Stimulated activated CD8-positive, alpha-beta memory T cell treated with anti-CD3 and anti-CD28 coated beads, Interleukin-7, amount 100 ng/mL, for 4 hours (primary cell): Measurements from ENCODE around the gene TCEAL3.
"Not testable (repeated sequence)": the region's sequence is repeated elsewhere in the genome, so short reads cannot be mapped to it uniquely, and the experiment has no call there.

Source experiments
- DNase-seq, 2 donors: peaks; one replicate each; pipeline ENCODE4 v3.0.0-alpha.2; 2020; ENCODE audit warnings: low read depth in 2 of 2

Gene TCEAL3

GRCh38 chrX:103607364-103608305 is at the start of gene TCEAL3:
TCEAL3 (plus strand) TSS chrX:103607963; CDS start chrX:103609065, 1,102 bp downstream.
- peak in 1 of 2 donors; percentile 34 for DNase-seq

GRCh38 chrX:103560256-103560655 is 47.5 kb upstream of the TCEAL3 start:
- no peak for DNase-seq

GRCh38 chrX:103562801-103563200 is 45.0 kb upstream of the TCEAL3 start:
- DNase-seq: no peak

DNA sequence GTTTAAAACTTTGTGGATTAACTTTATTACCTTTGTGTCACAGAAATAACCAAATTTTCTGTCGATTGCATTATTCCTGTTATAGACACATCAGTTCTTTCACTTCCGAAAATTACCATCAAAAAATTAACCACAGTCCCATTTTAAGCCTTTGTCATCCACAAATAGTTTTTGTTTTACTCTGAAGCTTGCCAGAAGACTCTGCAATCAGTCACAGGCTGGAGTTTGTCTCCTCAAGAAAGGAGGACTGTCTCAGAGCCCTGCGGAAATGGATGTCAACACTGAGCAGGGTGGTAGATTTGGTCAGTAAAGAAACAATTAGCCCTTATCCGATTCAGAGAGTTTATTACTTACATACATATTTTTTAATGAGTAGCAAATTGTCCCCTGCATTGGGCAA is 42.6 kb upstream of the TCEAL3 start:
- no peak for DNase-seq

GRCh38 chrX:103565752-103566151 is 42.0 kb upstream of the TCEAL3 start:
- no peak for DNase-seq

- no peak for DNase-seq
Measured at GRCh38 chrX:103571121-103571520, 36.6 kb upstream of the TCEAL3 start.

DNA sequence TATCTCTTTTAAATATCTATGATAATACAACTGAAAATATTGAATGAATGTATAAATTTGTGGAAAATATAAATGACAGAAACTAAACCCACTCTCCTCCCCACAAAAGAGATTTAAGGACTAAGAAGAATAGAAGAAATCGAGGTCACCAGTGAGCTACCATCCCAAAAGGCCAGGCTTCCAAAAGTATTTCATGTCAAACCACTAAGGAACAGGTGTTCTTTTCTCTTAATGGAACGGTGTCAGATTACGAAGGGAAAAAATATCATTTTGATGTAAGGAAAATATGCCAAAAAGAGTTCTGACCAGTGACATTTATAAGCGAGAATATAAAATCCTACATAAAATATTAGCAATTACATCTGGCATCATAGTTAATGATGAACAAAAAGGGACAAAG is 36.0 kb upstream of the TCEAL3 start:
- DNase-seq: no peak

- no peak for DNase-seq
Measured at GRCh38 chrX:103573202-103573601, 34.6 kb upstream of the TCEAL3 start.

GRCh38 chrX:103584596-103584995 is 23.2 kb upstream of the TCEAL3 start:
- DNase-seq: no peak

DNA sequence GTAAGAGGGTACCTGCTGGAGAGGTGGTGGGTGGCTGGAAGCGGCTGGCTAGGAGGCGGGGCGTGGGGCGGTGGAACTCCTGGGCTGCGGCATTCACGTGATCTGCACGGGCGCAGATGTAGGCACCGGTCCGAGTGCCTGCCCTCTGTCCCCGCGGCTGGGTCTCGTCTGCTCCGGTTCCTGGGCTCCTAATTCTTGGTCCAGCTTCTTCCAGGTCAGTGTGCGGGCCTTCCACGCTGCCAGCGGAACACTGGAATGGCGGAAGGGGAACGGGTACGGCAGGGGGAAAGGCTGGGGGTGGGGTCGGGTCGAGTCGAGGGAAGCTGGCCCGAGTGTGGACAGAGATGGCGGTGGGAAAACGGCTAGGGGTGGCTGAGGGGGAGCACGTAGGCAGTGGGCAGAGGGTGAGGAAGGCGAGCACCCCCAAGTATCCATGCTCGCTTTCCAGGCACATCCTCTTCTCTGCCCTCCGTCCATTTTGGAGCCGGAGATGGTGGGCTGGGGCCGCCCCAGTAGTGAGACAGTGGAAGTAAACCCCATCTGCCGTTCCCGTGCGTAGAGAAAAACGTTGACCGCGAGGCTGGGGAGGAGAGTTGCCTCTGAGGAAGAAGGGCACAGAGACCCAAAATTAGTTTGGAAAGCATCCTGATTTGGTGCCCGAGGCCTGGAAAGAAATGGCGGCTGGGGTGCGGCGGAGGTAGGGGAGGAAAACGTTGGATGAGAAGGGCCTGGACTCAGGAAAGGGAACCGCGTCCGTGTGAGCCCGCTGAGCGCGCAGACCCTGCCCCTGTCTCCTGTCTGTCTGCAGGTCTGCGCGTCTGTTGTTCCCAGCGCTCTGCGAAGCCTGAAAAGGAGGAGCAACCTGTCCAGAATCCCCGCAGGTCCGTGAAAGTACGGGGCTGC is 22.1 kb upstream of the TCEAL3 start, which contains the start of gene TCEAL4:
Gene TCEAL4 (plus strand): TSS at position 105 of the 903 bp plus-strand sequence. CDS start 1,161 bp downstream, outside the sequence.
- peak in 1 of 2 donors; percentile 33 for DNase-seq

DNA sequence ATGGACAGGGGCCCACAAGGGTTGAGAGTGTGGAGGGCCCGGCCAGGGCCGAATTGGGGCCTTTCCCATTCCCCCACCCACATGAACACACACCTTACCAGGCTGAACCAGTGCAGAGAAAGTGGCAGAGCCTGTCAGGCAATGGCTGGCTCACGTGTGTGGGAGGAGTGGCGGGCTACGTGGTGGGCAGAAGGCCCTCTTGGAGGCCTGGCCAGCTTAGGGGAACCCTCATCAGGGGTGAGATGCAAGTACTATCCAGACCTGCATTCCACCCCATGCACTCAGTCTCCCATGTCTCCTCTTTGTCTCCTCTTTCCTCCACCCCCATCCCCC is 21.5 kb upstream of the TCEAL3 start:
- no peak for DNase-seq

DNA sequence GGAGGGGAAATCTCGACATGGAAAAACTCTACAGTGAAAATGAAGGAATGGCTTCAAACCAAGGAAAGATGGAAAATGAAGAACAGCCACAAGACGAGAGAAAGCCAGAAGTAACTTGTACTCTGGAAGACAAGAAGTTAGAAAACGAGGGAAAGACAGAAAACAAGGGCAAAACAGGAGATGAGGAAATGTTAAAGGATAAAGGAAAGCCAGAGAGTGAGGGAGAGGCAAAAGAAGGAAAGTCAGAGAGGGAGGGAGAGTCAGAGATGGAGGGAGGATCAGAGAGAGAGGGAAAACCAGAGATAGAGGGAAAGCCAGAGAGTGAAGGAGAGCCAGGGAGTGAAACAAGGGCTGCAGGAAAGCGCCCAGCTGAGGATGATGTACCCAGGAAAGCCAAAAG is 21.1 kb upstream of the TCEAL3 start:
- DNase-seq: no peak

GRCh38 chrX:103592295-103592694 is 15.5 kb upstream of the TCEAL3 start:
- DNase-seq: not testable (repeated sequence)

- not testable (repeated sequence) for DNase-seq
Measured at GRCh38 chrX:103595202-103595601, 12.6 kb upstream of the TCEAL3 start.

- no peak for DNase-seq
Measured at GRCh38 chrX:103608306-103608963, 672 bp downstream of the TCEAL3 start.

GRCh38 chrX:103610282-103610681 is 2.5 kb downstream of the TCEAL3 start:
- no peak for DNase-seq

- DNase-seq: no peak
Measured at GRCh38 chrX:103613362-103613890, 5.7 kb downstream of the TCEAL3 start.

GRCh38 chrX:103614999-103615398 is 7.2 kb downstream of the TCEAL3 start:
- no peak for DNase-seq

DNA sequence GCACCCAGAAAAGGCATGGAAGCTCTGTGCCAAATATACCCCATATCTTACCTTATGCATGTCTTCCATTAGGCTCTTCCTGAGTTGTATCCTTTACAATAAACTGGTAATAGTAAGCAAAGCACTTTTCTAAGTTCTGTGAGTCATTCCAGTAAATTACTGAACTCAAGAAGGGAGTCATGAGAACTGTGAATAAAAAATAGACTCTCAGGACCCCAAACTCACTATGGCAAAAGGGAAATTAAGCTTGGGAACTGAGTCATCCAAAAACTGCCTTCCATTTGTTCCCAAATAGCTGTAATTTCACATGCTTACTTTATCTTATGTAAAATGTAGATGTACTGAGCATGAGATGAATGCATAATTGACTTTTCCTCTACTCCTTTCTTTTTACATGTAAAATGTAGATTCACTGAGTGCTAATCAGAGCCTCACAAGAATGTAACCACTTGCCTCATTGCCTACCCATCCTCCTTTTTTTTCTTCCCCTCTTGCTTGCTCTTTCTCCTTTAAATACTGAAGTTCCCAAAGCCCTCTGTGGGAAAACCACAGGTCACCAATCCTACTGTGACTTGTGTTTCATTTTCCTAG is 8.1 kb downstream of the TCEAL3 start:
- DNase-seq: no peak

DNA sequence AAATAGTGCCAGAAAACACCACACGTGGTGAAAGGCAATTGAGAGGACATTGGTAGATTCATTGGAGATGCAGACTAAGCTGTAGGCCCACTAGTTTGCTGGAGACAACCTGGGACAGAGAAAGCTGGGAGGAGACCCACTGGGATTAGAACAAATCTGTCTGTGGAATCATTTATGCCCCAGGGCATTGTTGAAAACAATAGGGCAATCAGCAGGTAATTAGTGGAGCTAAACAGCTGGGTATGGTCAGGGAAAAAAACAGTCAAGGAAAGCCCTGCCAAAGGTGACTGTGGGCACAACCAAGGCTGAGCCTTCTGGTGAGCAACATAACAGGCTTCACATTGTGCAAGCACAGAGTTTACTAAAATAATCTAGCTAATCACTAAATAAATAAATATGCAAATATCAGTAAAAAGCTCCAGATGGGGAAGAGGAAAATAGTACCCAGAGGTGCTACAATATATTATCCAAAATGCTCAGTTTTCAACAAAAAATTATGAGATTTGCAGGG is 9.0 kb downstream of the TCEAL3 start:
- no peak for DNase-seq

DNA sequence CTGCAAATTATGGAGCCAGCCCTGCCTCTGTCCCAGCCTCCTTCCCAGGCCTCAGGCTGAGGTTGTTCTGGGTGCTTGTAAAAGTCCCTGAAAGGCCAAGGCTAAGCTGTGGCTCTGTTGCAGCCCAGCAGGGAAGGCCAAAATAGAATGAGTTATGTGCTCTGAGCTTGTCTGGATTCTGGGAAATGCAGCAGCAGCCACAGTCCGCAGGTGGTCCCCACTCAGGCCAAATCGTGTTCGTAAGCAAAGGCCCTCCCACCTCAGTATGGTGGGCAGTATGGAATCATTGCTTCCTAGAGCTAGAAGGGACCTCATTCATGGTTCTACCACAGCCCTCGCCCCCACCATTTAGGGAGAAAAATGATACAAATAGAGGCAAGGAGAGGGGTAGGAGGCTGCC is 16.3 kb downstream of the TCEAL3 start:
- no peak for DNase-seq
